ENCODE measurements around the gene BRD4.
A peak's percentile ranks its signal among the peaks of the same experiment; 100 is the strongest.

The BRD4 gene

GRCh38 chr19:15225760-15226159 is 106.6 kb downstream of the BRD4 start:
- DNase-seq (ENCODE audit: low spot score), result no peak

DNA sequence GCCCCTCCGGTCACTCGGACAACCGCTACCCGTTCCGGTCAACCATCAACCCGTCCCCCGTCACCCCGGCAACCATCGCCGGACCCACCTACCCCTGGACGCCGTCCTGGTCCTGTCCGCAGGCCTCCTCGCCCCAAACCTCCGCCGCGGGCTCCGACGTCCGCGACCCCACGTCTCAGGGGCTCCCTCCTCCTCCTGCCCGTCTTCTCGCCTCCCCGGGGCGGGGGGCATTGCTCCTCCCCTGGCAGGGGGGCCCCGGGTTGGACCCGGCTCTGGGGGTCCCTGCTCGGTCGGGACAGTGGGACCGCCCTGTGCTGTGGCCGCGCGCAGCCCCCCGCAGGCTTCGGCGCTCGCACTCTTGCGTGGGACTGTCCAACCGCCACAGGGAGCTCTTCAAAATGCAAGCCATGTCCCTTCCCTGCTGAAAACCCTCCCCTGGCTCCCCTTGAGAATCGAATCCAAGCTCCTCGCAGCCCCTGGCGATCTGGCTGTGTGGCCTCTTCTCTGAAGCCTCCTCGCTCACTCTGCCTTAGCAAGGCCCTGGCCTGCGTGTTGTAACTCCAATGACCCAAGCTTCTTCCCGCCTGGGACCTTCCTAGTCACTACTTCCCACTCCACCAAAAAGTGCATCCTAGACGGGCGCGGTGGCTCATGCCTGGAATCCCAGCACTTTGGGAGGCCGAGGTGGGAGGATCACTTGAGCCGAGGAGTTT is 108.5 kb downstream of the BRD4 start:
- DNase-seq (ENCODE audit: low spot score), result no peak

DNA sequence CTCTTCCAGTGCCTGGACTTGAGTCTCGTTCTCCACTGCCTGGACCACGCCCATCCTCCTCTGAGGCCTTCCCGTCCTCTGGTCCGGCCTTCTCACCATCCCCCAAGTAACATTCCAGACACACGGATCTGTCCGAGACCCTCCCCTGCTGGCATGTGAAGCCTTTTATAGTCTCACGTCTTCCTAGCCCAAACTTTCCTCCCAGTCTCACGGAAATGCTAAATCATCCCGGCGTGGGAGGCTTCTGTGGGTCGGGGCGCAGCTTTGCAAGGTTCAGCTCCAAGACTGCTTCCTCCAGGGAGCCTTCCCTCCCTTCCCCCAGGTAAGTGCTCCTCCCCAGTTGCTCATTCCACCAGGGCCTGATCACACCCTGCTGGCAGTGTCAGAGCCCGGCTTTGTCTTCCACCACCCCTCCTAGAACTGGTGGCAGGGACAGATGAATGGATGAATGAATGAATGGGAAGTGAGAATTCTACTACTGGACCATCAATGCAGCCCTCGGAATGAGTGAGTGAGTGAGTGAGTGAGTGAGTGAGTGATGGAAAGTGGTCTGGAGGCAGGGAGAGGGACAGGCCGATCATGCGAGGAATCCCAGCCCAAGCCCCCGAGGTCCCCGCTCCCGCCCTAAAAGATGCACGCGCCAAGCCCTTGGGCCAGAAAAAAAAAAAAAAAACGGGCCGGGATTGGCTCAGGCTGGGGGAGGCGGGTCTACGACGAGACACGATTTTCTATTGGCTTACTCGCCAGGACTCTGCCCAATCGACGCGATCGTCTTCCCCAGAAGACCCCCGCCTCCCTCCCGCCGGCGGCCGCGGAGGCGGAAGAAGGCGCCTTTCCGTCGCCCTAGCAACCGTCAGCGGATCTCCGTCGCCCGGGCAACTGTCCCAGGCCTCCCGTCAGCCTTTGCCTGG is 109.3 kb downstream of the BRD4 start:
- peak; percentile 98 for DNase-seq (ENCODE audit: low spot score)

DNA sequence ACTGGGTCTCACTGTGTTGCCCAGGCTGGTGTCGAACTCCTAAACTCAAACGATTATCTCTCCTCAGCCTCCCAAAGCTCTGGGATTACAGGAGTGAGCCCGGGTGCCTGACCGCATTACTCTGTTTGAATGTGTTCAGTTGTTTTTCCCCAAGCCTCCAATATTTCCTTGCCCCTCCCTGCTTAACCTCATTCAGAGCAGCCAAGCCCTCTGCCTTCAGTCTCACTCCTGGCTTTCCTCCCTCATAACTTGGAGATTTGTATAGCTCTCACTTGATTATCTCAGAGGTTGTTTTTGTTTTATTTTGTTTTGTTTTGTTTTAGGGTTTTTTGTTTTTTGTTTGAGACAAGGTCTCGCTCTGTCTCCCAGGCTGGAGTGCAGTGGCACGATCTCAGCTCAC is 111.5 kb downstream of the BRD4 start:
- no peak for DNase-seq (ENCODE audit: low spot score)

DNA sequence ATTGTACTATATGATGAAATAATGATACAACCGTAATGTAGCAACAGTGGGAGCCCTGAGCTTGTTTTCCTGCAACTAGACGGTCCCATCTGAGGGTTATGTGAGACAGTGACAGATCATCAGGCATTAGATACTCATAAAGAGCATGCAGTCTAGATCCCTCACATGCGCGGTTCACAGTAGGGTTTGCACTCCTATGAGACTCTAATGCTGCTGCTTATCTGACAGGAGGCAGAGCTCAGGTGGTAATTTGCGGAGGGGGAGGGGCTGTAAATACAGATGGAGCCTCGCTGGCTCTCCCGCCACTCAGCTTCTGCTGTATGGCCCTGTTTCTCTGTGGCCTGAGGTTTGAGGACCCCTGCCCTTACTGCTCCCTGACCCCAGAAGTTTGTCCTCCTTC is 113.8 kb downstream of the BRD4 start:
- no peak for DNase-seq (ENCODE audit: low spot score)

DNA sequence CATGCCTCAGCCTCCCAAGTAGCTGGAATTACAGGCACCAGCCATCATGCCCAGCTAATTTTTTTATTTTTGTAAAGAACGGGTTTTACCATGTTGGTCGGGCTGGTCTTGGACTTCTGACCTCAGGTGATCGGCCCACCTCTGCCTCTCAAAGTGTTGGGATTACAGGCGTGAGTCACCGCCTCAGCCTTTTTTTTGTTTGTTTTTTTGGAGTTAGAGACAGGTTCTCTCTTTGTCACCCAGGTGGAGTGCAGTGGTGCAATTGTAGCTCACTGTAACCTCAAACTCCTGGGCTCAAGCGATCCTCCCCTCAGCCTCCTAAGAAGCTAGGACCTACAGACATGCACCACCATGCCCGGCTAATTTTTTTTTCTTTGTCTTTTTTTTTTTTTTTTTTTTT is 116.0 kb downstream of the BRD4 start:
- no peak for DNase-seq (ENCODE audit: low spot score)

GRCh38 chr19:15213715-15214381 is 118.5 kb downstream of the BRD4 start:
- no peak for DNase-seq (ENCODE audit: low spot score)

DNA sequence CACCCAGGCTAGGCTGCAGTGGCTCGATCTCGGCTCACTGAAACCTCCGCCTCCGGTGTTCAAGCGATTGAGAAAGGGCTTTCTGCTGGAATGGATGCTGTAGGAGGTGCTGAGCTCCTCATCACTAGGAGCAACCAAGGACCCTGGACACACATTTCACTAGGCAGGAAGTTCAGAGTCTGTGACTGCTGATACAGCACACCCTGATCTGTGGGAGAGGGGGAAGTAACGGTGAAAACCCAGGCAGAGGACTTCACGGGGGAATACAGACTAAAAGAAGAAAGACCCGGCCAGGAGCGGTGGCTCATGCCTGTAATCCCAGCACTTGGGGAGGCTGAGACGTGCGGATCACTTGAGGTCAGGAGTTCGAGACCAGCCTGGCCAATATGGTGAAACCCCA is 119.6 kb downstream of the BRD4 start:
- DNase-seq (ENCODE audit: low spot score), result no peak

DNA sequence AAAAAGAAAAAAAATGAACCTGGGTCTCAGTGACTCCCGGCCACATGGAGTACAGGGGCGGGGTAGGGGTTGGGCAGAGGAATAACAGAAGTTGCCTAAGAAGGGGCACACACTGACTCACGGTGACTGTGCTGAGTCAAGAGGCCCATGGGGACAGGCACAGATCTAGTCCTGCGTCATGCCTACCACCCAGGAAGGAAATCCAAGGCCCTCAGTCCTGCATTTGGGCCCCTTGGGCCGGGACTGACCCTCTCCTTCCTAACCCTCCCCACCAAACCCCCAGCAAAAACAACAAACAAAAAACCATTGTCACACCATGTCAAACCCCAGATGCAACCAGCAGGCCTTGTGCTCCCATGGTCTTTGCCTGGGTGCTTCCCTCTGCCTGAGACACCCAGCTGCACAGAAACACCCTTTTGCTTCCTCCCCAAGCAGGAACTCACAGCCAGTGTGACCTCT is 122.0 kb downstream of the BRD4 start:
- DNase-seq (ENCODE audit: low spot score), result no peak

DNA sequence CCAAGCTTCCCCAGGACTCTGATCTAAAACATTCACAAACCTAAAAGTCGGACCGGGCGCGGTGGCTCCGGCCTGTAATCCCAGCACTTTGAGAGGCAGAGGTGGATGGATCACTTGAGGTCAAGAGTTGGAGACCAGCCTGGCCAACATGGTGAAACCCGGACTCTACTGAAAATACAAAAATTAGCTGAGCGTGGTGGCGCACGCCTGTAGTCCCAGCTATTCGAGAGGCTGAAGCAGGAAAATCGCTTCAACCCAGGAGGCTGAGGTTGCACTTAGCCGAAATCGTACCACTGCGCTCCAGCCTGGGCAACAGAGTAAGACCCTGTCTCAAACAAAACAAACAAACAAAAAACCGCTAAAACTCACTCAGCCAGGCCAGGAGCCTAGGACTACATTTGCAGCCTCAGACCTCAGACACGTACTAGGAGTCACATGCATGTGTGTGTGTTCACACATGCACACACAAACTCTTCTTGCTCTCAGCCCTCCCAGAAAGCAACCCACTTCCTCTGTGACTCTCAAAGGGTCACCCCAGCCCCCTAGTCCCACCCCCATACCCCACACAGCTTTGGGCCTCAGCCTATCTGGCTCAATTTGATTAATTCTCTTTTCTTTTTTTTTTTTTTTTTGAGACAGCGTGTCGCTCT is 130.8 kb downstream of the BRD4 start:
- DNase-seq (ENCODE audit: low spot score), result no peak

DNA sequence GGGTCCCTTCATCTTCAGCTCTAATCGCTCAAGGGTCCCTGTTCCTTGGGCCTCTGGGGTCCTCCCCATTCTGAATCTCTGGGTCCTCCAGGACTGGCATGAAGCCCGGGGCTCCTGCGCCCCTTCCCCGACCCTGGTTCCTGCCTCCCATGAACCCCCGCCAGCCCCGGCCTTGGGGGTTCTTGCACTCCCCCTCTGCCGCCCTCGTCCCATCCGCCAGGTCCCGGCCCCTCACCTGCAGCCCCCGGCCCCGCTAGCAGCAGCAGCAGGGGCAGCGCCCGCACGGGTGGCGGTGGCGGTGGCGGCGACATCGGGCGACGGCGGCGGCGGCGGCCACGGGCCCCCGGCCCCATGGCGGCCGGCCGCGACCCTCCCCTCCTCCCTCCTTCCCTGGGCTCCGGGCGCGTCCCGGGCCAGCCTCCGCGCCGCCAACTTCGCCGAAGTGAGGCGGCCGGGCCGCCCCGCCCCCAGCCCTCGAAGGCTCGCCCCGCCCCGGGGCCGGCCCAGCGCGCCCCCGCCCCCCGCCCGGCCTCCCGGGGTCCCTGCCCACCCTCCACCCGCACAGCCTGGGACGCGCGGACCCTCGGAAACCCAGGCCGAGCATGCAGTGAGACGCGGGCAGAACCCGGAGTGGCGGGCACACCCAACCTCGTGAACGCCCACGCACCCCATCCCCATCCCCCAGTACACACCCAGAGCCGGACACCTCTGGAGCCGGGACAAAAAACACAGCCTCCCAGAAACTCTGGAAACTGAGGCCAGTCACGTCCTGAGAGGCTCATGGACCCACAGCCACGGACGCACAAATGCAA is 131.6 kb downstream of the BRD4 start, which contains the start of gene NOTCH3:
TSS of gene NOTCH3 (minus strand) at position 443 of the 812 bp plus-strand sequence. CDS start at position 353, 90 bp downstream.
- DNase-seq (ENCODE audit: low spot score), result no peak

GRCh38 chr19:15199661-15200552 is 132.4 kb downstream of the BRD4 start:
- DNase-seq (ENCODE audit: low spot score), result no peak

DNA sequence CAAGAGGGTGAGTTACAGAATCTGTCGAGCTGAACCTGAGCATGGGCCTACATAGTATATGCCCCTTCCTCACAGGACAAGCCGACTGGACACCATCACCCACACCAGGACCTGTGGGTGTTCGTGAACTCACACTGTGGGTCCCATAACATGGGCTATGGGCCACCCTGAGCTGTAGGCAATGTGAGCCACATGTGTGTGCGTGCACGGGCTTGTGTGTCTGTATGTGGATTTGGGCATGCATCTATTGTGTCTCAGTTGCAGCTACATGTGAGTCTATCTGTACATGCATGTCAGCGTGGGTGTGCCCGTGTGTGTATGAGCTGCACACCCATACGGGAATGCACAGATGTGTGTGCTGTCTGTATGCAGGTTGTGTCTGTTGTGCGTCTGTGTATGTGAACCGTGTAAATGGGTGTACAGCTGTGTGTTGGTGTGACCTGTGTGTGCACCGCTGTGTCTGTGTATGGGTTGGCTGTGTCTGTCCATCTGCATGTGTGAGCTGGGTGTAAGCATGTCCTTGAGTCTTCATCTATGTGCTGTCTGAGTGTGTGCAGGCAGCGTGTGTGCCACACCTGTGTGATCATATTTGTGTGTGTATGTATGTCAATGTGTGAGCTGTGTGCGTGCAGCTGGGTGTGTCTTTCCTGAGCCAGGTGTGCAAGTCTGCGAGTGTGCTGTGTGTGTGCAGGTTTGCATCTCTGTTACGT is 133.2 kb downstream of the BRD4 start:
- DNase-seq (ENCODE audit: low spot score), result no peak

DNA sequence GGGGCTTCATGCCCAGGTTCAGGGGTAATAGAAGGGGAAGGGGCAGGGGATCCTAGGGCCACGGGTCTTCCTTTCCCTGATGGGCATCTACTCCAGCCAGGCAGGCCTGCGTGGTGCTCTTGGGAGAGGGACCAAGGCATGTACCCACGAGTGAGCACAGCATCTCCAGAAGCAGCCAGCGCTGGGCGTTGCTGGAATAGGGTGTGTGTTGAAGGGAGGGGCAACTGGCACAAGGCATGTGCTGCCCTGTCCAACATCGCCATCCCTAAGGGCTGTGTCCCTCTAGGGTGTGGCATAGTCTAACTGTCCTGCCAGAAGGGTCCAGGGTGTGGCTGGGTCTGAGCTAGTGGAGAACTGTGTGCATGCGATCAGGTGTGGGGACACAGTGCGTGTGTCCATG is 134.4 kb downstream of the BRD4 start:
- DNase-seq (ENCODE audit: low spot score), result no peak

- DNase-seq (ENCODE audit: low spot score), result no peak
These were observed 134.9 kb downstream of the BRD4 start for GRCh38 chr19:15197275-15197941.

GRCh38 chr19:15196360-15197005 is 135.9 kb downstream of the BRD4 start:
- no peak for DNase-seq (ENCODE audit: low spot score)

- DNase-seq (ENCODE audit: low spot score), result no peak
These were observed 136.7 kb downstream of the BRD4 start for GRCh38 chr19:15195371-15196334.
